ENCODE measurements around the gene RPS28.

The RPS28 gene

GRCh38 chr19:8325454-8325853, 4.2 kb downstream of the RPS28 start:
- Histone ChIP-seq H3K9me3 (no peaks in the 10 kb centered on the region; the same call in 1 of the 2 replicates), H3K27me3 (peaks cover 19% of the 10 kb centered on the region), H3K36me3 (peaks cover 25% of the 10 kb centered on the region), H3K4me1 (peaks cover 7% of the 10 kb centered on the region; the same call in 1 of the 2 replicates), H3K4me3 (ENCODE audit: low read depth, low read length) (no peak overlapping the region)
- TF ChIP-seq CTCF (IDR thresholded peaks at IDR 0.05; ENCODE audit: low read depth, low read length), result no peak
- no peak for DNase-seq

GRCh38 chr19:8329996-8330395, 8.7 kb downstream of the RPS28 start:
- no peak for TF ChIP-seq CTCF (IDR thresholded peaks at IDR 0.05; ENCODE audit: low read depth, low read length)
- Histone ChIP-seq H3K36me3 (no peaks in the 10 kb centered on the region), H3K4me3 (ENCODE audit: low read depth, low read length) (no peak overlapping the region), H3K9me3 (no peaks in the 10 kb centered on the region; the same call in 1 of the 2 replicates), H3K27me3 (peaks cover 44% of the 10 kb centered on the region), H3K4me1 (no peaks in the 10 kb centered on the region)
- no peak for DNase-seq

- H3K27me3 ChIP-seq, result peaks cover 57% of the 10 kb centered on the region
- H3K9me3 ChIP-seq, result peaks cover 5% of the 10 kb centered on the region; the same call in 1 of the 2 replicates
- no peaks in the 10 kb centered on the region for H3K36me3 ChIP-seq
- DNase-seq, result no peak
- no peak for TF ChIP-seq CTCF (IDR thresholded peaks at IDR 0.05; ENCODE audit: low read depth, low read length)
- H3K4me1 ChIP-seq, result no peaks in the 10 kb centered on the region
- H3K4me3 ChIP-seq (ENCODE audit: low read depth, low read length), result no peak overlapping the region
These were observed 10.1 kb downstream of the RPS28 start for GRCh38 chr19:8331263-8331845.

GRCh38 chr19:8332976-8333766, 11.9 kb downstream of the RPS28 start:
- no peak for DNase-seq
- no peak overlapping the region for H3K4me3 ChIP-seq (ENCODE audit: low read depth, low read length)
- H3K9me3 ChIP-seq, result peaks cover 5% of the 10 kb centered on the region; the same call in 1 of the 2 replicates
- no peaks in the 10 kb centered on the region for H3K36me3 ChIP-seq
- TF ChIP-seq CTCF (IDR thresholded peaks at IDR 0.05; ENCODE audit: low read depth, low read length), result no peak
- H3K4me1 ChIP-seq, result no peaks in the 10 kb centered on the region
- H3K27me3 ChIP-seq, result peaks cover 62% of the 10 kb centered on the region

GRCh38 chr19:8333767-8334457, 12.6 kb downstream of the RPS28 start:
- no peaks in the 10 kb centered on the region for H3K4me1 ChIP-seq
- no peak for DNase-seq
- TF ChIP-seq CTCF (IDR thresholded peaks at IDR 0.05; ENCODE audit: low read depth, low read length), result no peak
- H3K27me3 ChIP-seq, result peaks cover 60% of the 10 kb centered on the region
- 0 out of 2 replicates have a peak, but pooled peaks cover 5% of the 10 kb centered on the region for H3K9me3 ChIP-seq
- no peak overlapping the region for H3K4me3 ChIP-seq (ENCODE audit: low read depth, low read length)
- no peaks in the 10 kb centered on the region for H3K36me3 ChIP-seq
